B cell (primary cell): ENCODE measurements around the gene PPP1R14B. TPM values are rescaled to one million over a fixed set of nuclear protein-coding genes. Genes with fewer than 3 reads are reported as not detected.

Source experiments
- ATAC-seq: fragments of 200-7000 bp; cut with Tn5 transposase; one replicate; pipeline ENCODE4 v1.10.0; 2021; ENCODE audit warnings: low read depth, mild to moderate bottlenecking, moderate number of reproducible peaks, moderate library complexity
- CTCF ChIA-PET: fragments of 350-600 bp; sonication (Branson Sonifier 250); formaldehyde crosslinking; loops from one replicate; lab custom pipeline; 2021; ENCODE audit warnings: antibody characterized with exemption, inconsistent platforms; lab: Charles Lee
- POLR2A ChIA-PET: fragments of 350-600 bp; sonication (Branson Sonifier 250); formaldehyde crosslinking; loops from one replicate; lab custom pipeline; 2021; ENCODE audit warnings: antibody characterized with exemption; lab: Charles Lee
- DNase-seq: peaks from one replicate; pipeline ENCODE4 v3.0.0; 2013
- H2AFZ ChIP-seq: 2 replicates; pipeline ENCODE4 v1.6.1; 2012; ENCODE audit warnings: mild to moderate bottlenecking, low read depth, low read length; ENCODE audit not compliant: insufficient read depth, poor library complexity, severe bottlenecking
- H3K27ac ChIP-seq, 2 donors: 1 replicate in 1 of 2; 2 replicates in 1 of 2; pipeline ENCODE4 v1.5.1; 2012 to 2013; ENCODE audit warnings: low read length in 2 of 2, mild to moderate bottlenecking in 2 of 2, moderate library complexity in 1 of 2
- H3K27me3 ChIP-seq, 4 experiments: fragments of 200-600 bp in 1 of 4; sonication (generic) in 1 of 4; replicated peaks in 1 of 4; 1 replicate in 2 of 4; 2 replicates in 2 of 4; pipeline versions ENCODE4 v1.6.1 to v1.7.0; 2013 to 2016; ENCODE audit warnings: low read length in 3 of 4, mild to moderate bottlenecking in 2 of 4, mixed read lengths in 1 of 4, moderate library complexity in 1 of 4; ENCODE audit not compliant: insufficient read depth in 4 of 4, control insufficient read depth in 3 of 4; ENCODE audit errors: control extremely low read depth in 1 of 4
- H3K36me3 ChIP-seq, 2 experiments: replicated peaks in 1 of 2; 1 replicate in 1 of 2; 2 replicates in 1 of 2; pipeline versions ENCODE4 v1.6.1 to v1.7.1; 2013; ENCODE audit warnings: low read length in 1 of 2; ENCODE audit not compliant: insufficient read depth in 2 of 2, control insufficient read depth in 1 of 2; ENCODE audit errors: control extremely low read depth in 1 of 2, extremely low read depth in 1 of 2
- H3K4me1 ChIP-seq, 2 donors: fragments of 200-600 bp in 1 of 2; sonication (generic) in 1 of 2; 1 replicate in 1 of 2; 2 replicates in 1 of 2; pipeline versions ENCODE4 v1.5.1 to v1.6.1; 2013 to 2017; ENCODE audit warnings: low read length in 2 of 2; ENCODE audit not compliant: control insufficient read depth in 2 of 2, insufficient read depth in 2 of 2
- H3K4me2 ChIP-seq: replicated peaks from 2 replicates; pipeline ENCODE3; 2012; ENCODE audit warnings: mild to moderate bottlenecking, low read depth, low read length; ENCODE audit not compliant: poor library complexity, severe bottlenecking
- H3K4me3 ChIP-seq, 5 experiments: fragments of 200-600 bp in 1 of 5; sonication (generic) in 1 of 5; 1 replicate in 3 of 5; 2 replicates in 2 of 5; pipeline versions ENCODE4 v1.5.1 to v1.7.0; 2011 to 2016; ENCODE audit warnings: low read length in 4 of 5, mild to moderate bottlenecking in 4 of 5, low read depth in 2 of 5, control low read depth in 1 of 5, moderate library complexity in 1 of 5; ENCODE audit not compliant: insufficient read depth in 1 of 5; ENCODE audit errors: control extremely low read depth in 1 of 5, extremely low read depth in 1 of 5
- H3K79me2 ChIP-seq: fragments of 200-600 bp; sonication (generic); one replicate; pipeline ENCODE4 v1.6.0; 2016; ENCODE audit warnings: low read length; ENCODE audit not compliant: control insufficient read depth, insufficient read depth
- H3K9ac ChIP-seq: fragments of 200-600 bp; sonication (generic); 2 replicates; pipeline ENCODE4 v1.6.1; 2017; ENCODE audit warnings: mild to moderate bottlenecking, low read length, moderate library complexity
- H3K9me3 ChIP-seq, 3 donors: one replicate each; pipeline versions ENCODE4 v1.6.1 to v1.7.1; 2013; ENCODE audit warnings: low read length in 2 of 3; ENCODE audit not compliant: control insufficient read depth in 2 of 3, insufficient read depth in 1 of 3; ENCODE audit errors: control extremely low read depth in 1 of 3
- H4K20me1 ChIP-seq: 2 replicates; pipeline ENCODE4 v1.6.0; 2012; ENCODE audit warnings: mild to moderate bottlenecking, low read length; ENCODE audit not compliant: insufficient read depth, control insufficient read depth, poor library complexity, severe bottlenecking
- H3K27ac Mint-ChIP-seq: one replicate; pipeline ENCODE4 v1.8.0; 2021; ENCODE audit warnings: mixed read lengths
- H3K27me3 Mint-ChIP-seq: one replicate; pipeline ENCODE4 v1.8.0; 2021; ENCODE audit warnings: mixed read lengths
- H3K4me1 Mint-ChIP-seq: one replicate; pipeline ENCODE4 v1.8.0; 2021; ENCODE audit warnings: mixed read lengths
- H3K4me3 Mint-ChIP-seq: one replicate; pipeline ENCODE4 v1.8.0; 2021; ENCODE audit warnings: mixed read lengths
- H3K9me3 Mint-ChIP-seq: one replicate; pipeline ENCODE4 v1.8.0; 2022; ENCODE audit warnings: mixed read lengths; ENCODE audit not compliant: insufficient read depth
- CTCF ChIP-seq: fragments of 200-600 bp; IDR thresholded peaks from one replicate; pipeline ENCODE4 v1.8.0; 2022; ENCODE audit warnings: antibody characterized with exemption, mild to moderate bottlenecking
- EZH2 ChIP-seq: IDR thresholded peaks from 2 replicates; pipeline ENCODE4 v1.6.1; 2012; ENCODE audit warnings: borderline replicate concordance, low read depth, mild to moderate bottlenecking, moderate library complexity, low read length; ENCODE audit not compliant: insufficient read depth, poor library complexity, severe bottlenecking
- WGBS: methylation state at CpG from one replicate; pipeline ENCODE4 v1.1.5; 2013; ENCODE audit warnings: missing lambda C conversion rate; ENCODE audit not compliant: insufficient coverage; 5-methylcytosine and 5-hydroxymethylcytosine counted together
- intact Hi-C: fragments of 100-400 bp; cut with micrococcal nuclease; formaldehyde crosslinking; loops from one replicate; pipeline ENCODE4 v1.10.0; 2022
- polyA plus RNA-seq: library from polyadenylated mRNA; depleted of rRNA; stranded (reverse); fragments of >200 nt; gene quantifications from 2 replicates; pipeline ENCODE4 v1.2.3, GENCODE V29; 2012
- total RNA-seq, 2 donors: library from RNA; stranded (reverse); fragments of 120-200 nt in 1 of 2; gene quantifications; 1 replicate in 1 of 2; 2 replicates in 1 of 2; pipeline versions ENCODE4 v1.2.3 to v1.2.4, GENCODE V29; 2013 to 2022

The PPP1R14B gene
- total and polyA plus RNA-seq, 2 donors (not counting 1 experiment from before 2014, with no cell fraction given), result 41.2 to 51.0 TPM

- intact Hi-C loops, result loop anchor here (1.0 kb wide), 7 partner anchors 8 to 43 kb away; partner anchors contain the start of genes PLCB3, PPP1R14B and VEGFB
- WGBS, result under 1% methylated on average over 47 of the region's 54 CpGs
- H3K4me3 ChIP-seq, result peak within 1 kb of the TSS; percentile 64 to 97 (median 92)
- ATAC-seq (peak; percentile 53), DNase-seq (peak; percentile 91)
- TF ChIP-seq EZH2, result no peak
- TF ChIP-seq CTCF, result peak; percentile 63
- H3K4me1 Mint-ChIP-seq, result peaks cover 43% of the 10 kb centered on the region
- peaks cover 26 to 41% of the 10 kb centered on the region in 2 donors for H3K4me1 ChIP-seq
- H3K27me3 Mint-ChIP-seq, result no peaks in the 10 kb centered on the region
- peaks cover 5% of the 10 kb centered on the region for H4K20me1 ChIP-seq
- H3K9me3 Mint-ChIP-seq, result no peaks in the 10 kb centered on the region
- no peaks in the 10 kb centered on the region for H3K27me3 ChIP-seq
- no peaks in the 10 kb centered on the region for H3K9me3 ChIP-seq
- peaks cover 21% of the 10 kb centered on the region for H3K79me2 ChIP-seq
- peak within 1 kb of the TSS; percentile 85 for H3K9ac ChIP-seq
- CTCF ChIA-PET, result interaction anchor here (0.7 to 5.2 kb wide), 14 partner anchors 9 to 129 kb away, joined by 3 to 70 read pairs (median 4); partner anchors contain the start of genes FERMT3, FKBP2 and PLCB3
- peak within 1 kb of the TSS; percentile 82 to 86 for H3K27ac ChIP-seq
- peak within 1 kb of the TSS; percentile 91 for H3K4me3 Mint-ChIP-seq
- peak within 1 kb of the TSS; percentile 98 for H3K4me2 ChIP-seq
- peak within 1 kb of the TSS; percentile 93 for H3K27ac Mint-ChIP-seq
- H3K36me3 ChIP-seq, result peaks cover 0 to 23% of the 10 kb centered on the region in 2 experiments
- POLR2A ChIA-PET, result interaction anchor here (0.5 to 6.3 kb wide), 13 partner anchors 8 to 1107 kb away, joined by 3 to 78 read pairs (median 4); partner anchors contain the start of genes FERMT3, FKBP2 and PPP1R14B
- H2AFZ ChIP-seq, result peak within 1 kb of the TSS; percentile 86
These were observed 20.9 kb downstream of the PPP1R14B start, which contains the start of the genes NUDT22 and TRPT1 for GRCh38 chr11:64225608-64226506. NUDT22 (plus strand) TSS chr11:64226274; CDS start chr11:64226653, 379 bp downstream. TRPT1 (minus strand) TSS chr11:64226186; CDS start chr11:64225860, 326 bp downstream.
